H9 (cell line): ENCODE data around the gene BCL2L15. TPM values are rescaled to one million over a fixed set of nuclear protein-coding genes. Genes with fewer than 3 reads are reported as not detected.

Experiments used
- DNase-seq: peaks from one replicate; pipeline ENCODE4 v3.0.0-alpha.2; 2017
- H2AFZ ChIP-seq: one replicate; pipeline ENCODE4 v1.6.1; 2013; ENCODE audit warnings: mild to moderate bottlenecking, low read length, control low read depth, moderate library complexity
- H2AK5ac ChIP-seq: 2 replicates; pipeline ENCODE4 v1.6.1; 2013; ENCODE audit warnings: low read length, control low read depth, mixed read lengths; ENCODE audit not compliant: insufficient read length
- H2BK120ac ChIP-seq: one replicate; pipeline ENCODE4 v1.6.1; 2013; ENCODE audit warnings: low read depth, mild to moderate bottlenecking, low read length, control low read depth, inconsistent platforms; ENCODE audit not compliant: poor library complexity, severe bottlenecking
- H2BK12ac ChIP-seq: 2 replicates; pipeline ENCODE4 v1.6.1; 2013; ENCODE audit warnings: low read length, control low read depth, mixed read lengths, low read depth; ENCODE audit not compliant: insufficient read length
- H2BK15ac ChIP-seq: 2 replicates; pipeline ENCODE4 v1.6.1; 2013; ENCODE audit warnings: low read depth, low read length, control low read depth
- H2BK20ac ChIP-seq: one replicate; pipeline ENCODE4 v1.6.1; 2013; ENCODE audit warnings: low read depth, mild to moderate bottlenecking, low read length, control low read depth, inconsistent platforms; ENCODE audit not compliant: poor library complexity, severe bottlenecking
- H2BK5ac ChIP-seq: 2 replicates; pipeline ENCODE4 v1.6.1; 2013; ENCODE audit warnings: low read length, control low read depth, mixed read lengths; ENCODE audit not compliant: insufficient read length
- H3K14ac ChIP-seq: 2 replicates; pipeline ENCODE4 v1.6.1; 2013; ENCODE audit warnings: low read length, control low read depth; ENCODE audit not compliant: insufficient read depth
- H3K18ac ChIP-seq: 2 replicates; pipeline ENCODE4 v1.6.1; 2013; ENCODE audit warnings: low read depth, mild to moderate bottlenecking, mixed read lengths, low read length, control low read depth; ENCODE audit not compliant: insufficient read length
- H3K23ac ChIP-seq: 2 replicates; pipeline ENCODE4 v1.6.1; 2013; ENCODE audit warnings: low read length, control low read depth, mixed read lengths, low read depth; ENCODE audit not compliant: insufficient read length
- H3K23me2 ChIP-seq: 2 replicates; pipeline ENCODE4 v1.6.1; 2013; ENCODE audit warnings: low read depth, mild to moderate bottlenecking, mixed read lengths, low read length, control low read depth; ENCODE audit not compliant: insufficient read length, poor library complexity, severe bottlenecking
- H3K27ac ChIP-seq: 2 replicates; pipeline ENCODE4 v1.5.1; 2013; ENCODE audit warnings: low read length, control low read depth, mixed read lengths, low read depth; ENCODE audit not compliant: insufficient read length
- H3K27me3 ChIP-seq: 2 replicates; pipeline ENCODE4 v1.6.1; 2013; ENCODE audit warnings: low read length, control low read depth, inconsistent platforms; ENCODE audit not compliant: insufficient read depth
- H3K4ac ChIP-seq: 2 replicates; pipeline ENCODE4 v1.6.1; 2013; ENCODE audit warnings: low read depth, mild to moderate bottlenecking, control low read depth, inconsistent platforms, low read length, moderate library complexity
- H3K4me1 ChIP-seq: 2 replicates; pipeline ENCODE4 v1.6.1; 2013; ENCODE audit warnings: low read length, control low read depth, inconsistent platforms; ENCODE audit not compliant: insufficient read depth
- H3K4me2 ChIP-seq: 2 replicates; pipeline ENCODE4 v1.6.1; 2013; ENCODE audit warnings: low read length, control low read depth, mixed read lengths; ENCODE audit not compliant: insufficient read length, insufficient read depth
- H3K56ac ChIP-seq: 2 replicates; pipeline ENCODE4 v1.6.1; 2013; ENCODE audit warnings: low read depth, mild to moderate bottlenecking, mixed read lengths, low read length, control low read depth; ENCODE audit not compliant: insufficient read length
- H3K79me1 ChIP-seq: 2 replicates; pipeline ENCODE4 v1.6.1; 2013; ENCODE audit warnings: low read depth, mild to moderate bottlenecking, moderate library complexity, low read length, control low read depth, inconsistent platforms; ENCODE audit not compliant: insufficient read depth, poor library complexity, severe bottlenecking
- H3K79me2 ChIP-seq: 2 replicates; pipeline ENCODE4 v1.6.1; 2013; ENCODE audit warnings: low read length, control low read depth, inconsistent platforms; ENCODE audit not compliant: insufficient read depth
- H3K9ac ChIP-seq: 2 replicates; pipeline ENCODE4 v1.6.1; 2013; ENCODE audit warnings: low read length, control low read depth, mixed read lengths; ENCODE audit not compliant: insufficient read length; ENCODE audit errors: extremely low read depth
- H3K9me3 ChIP-seq: one replicate; pipeline ENCODE4 v1.6.1; 2013; ENCODE audit warnings: low read depth, low read length, inconsistent platforms; ENCODE audit not compliant: control insufficient read depth
- H3T11ph ChIP-seq: one replicate; pipeline ENCODE4 v1.6.1; 2013; ENCODE audit warnings: mild to moderate bottlenecking, low read length, control low read depth, inconsistent platforms
- H4K20me1 ChIP-seq: one replicate; pipeline ENCODE4 v1.6.1; 2013; ENCODE audit not compliant: control insufficient read depth, insufficient read length, insufficient read depth
- H4K5ac ChIP-seq: 2 replicates; pipeline ENCODE4 v1.6.1; 2013; ENCODE audit warnings: low read depth, mild to moderate bottlenecking, mixed read lengths, low read length, control low read depth; ENCODE audit not compliant: insufficient read length
- H4K8ac ChIP-seq: replicated peaks from 2 replicates; pipeline ENCODE4 v1.6.1; 2013; ENCODE audit warnings: low read length, control low read depth, mixed read lengths, low read depth; ENCODE audit not compliant: insufficient read length
- H4K91ac ChIP-seq: 2 replicates; pipeline ENCODE4 v1.6.1; 2013; ENCODE audit warnings: low read depth, mild to moderate bottlenecking, moderate library complexity, mixed read lengths, low read length, control low read depth; ENCODE audit not compliant: insufficient read length
- H3K27ac Mint-ChIP-seq, 3 experiments: 2 replicates in 2 of 3; 3 replicates in 1 of 3; pipeline ENCODE4 v1.8.0; 2020 to 2021; ENCODE audit warnings: mixed read lengths in 3 of 3, mild to moderate bottlenecking in 1 of 3, moderate library complexity in 1 of 3
- H3K27me3 Mint-ChIP-seq: 2 replicates; pipeline ENCODE4 v1.8.0; 2021; ENCODE audit warnings: low read depth, mild to moderate bottlenecking, moderate library complexity, mixed read lengths
- H3K36me3 Mint-ChIP-seq, 3 experiments: 2 replicates in 2 of 3; 3 replicates in 1 of 3; pipeline ENCODE4 v1.8.0; 2020 to 2021; ENCODE audit warnings: low read depth in 3 of 3, mixed read lengths in 3 of 3; ENCODE audit not compliant: insufficient read depth in 1 of 3
- H3K4me1 Mint-ChIP-seq, 2 experiments: 2 replicates each; pipeline ENCODE4 v1.8.0; 2020; ENCODE audit warnings: mixed read lengths in 2 of 2
- H3K4me3 Mint-ChIP-seq, 2 experiments: 2 replicates in 1 of 2; 3 replicates in 1 of 2; pipeline ENCODE4 v1.8.0; 2020 to 2021; ENCODE audit warnings: mild to moderate bottlenecking in 2 of 2, mixed read lengths in 2 of 2, moderate library complexity in 1 of 2
- H3K9me3 Mint-ChIP-seq, 2 experiments: 2 replicates in 1 of 2; 3 replicates in 1 of 2; pipeline ENCODE4 v1.8.0; 2020; ENCODE audit warnings: mild to moderate bottlenecking in 2 of 2, mixed read lengths in 2 of 2, moderate library complexity in 1 of 2
- CTCF ChIP-seq: fragments of 200-600 bp; sonication (generic); conservative IDR thresholded peaks from 3 replicates; pipeline ENCODE4 v1.8.0; 2021; ENCODE audit warnings: antibody characterized with exemption, mild to moderate bottlenecking
- WGBS: extraction: QIAGEN DNeasy Blood & Tissue Kit; methylation state at CpG from one replicate; pipeline ENCODE4 v1.1.7; 2013; ENCODE audit warnings: missing lambda C conversion rate, low lambda C conversion rate, mixed read lengths; ENCODE audit not compliant: insufficient read length; ENCODE audit errors: extremely low coverage; 5-methylcytosine and 5-hydroxymethylcytosine counted together
- total RNA-seq: library from RNA; stranded (reverse); gene quantifications from 2 replicates; pipeline ENCODE4 v1.2.1, GENCODE V29; 2021

Gene BCL2L15
- total RNA-seq, 1 experiment from 2014 or later, result 0.22 TPM

- H3K36me3 Mint-ChIP-seq, result peaks cover 5 to 23% (median 22%) of the 10 kb centered on the region in 3 experiments; a peak in 6 of 7 replicates
Observed at GRCh38 chr1:113913887-113914664, 26.7 kb upstream of the BCL2L15 start.

More at GRCh38 chr1:113913887-113914664, 26.7 kb upstream of the BCL2L15 start:
- Histone ChIP-seq H3K27ac (no peak overlapping the region), H3K18ac (no peak overlapping the region), H2BK120ac (no peak overlapping the region), H2BK15ac (no peak overlapping the region), H3K56ac (no peak overlapping the region), H2BK12ac (no peak overlapping the region), H3K9ac (no peak overlapping the region), H4K20me1 (no peaks in the 10 kb centered on the region), H4K91ac (no peak overlapping the region), H3K23me2 (no peaks in the 10 kb centered on the region), H3K79me2 (no peaks in the 10 kb centered on the region), H3K79me1 (no peaks in the 10 kb centered on the region), H3K4me2 (no peak overlapping the region), H3K14ac (no peak overlapping the region), H2AK5ac (no peak overlapping the region), H3T11ph (no peak overlapping the region), H3K23ac (no peak overlapping the region), H4K5ac (no peak overlapping the region), H2AFZ (no peak overlapping the region), H4K8ac (no peak overlapping the region), H3K27me3 (no peaks in the 10 kb centered on the region), H2BK20ac (no peak overlapping the region), H3K4me1 (no peaks in the 10 kb centered on the region), H3K9me3 (no peaks in the 10 kb centered on the region), H2BK5ac (no peak overlapping the region), H3K4ac (no peak overlapping the region)
- TF ChIP-seq CTCF, result no peak
- H3K9me3 Mint-ChIP-seq, result no peaks in the 10 kb centered on the region
- no CpG with 5 or more reads among the region's 5 CpGs for WGBS
- DNase-seq, result no peak
- H3K27ac Mint-ChIP-seq, result no peak overlapping the region
- H3K4me1 Mint-ChIP-seq, result peaks cover 3% of the 10 kb centered on the region in 2 experiments; a peak in 1 of 4 replicates
- no peak overlapping the region for H3K4me3 Mint-ChIP-seq
- peaks cover 6% of the 10 kb centered on the region for H3K27me3 Mint-ChIP-seq
